ENCODE measurements around the gene MAEA. TPM values are rescaled to one million over a fixed set of nuclear protein-coding genes. Genes with fewer than 3 reads are reported as not detected.

Gene MAEA
- total RNA-seq, 1 donor from 2014 or later, result 24.5 TPM

DNA sequence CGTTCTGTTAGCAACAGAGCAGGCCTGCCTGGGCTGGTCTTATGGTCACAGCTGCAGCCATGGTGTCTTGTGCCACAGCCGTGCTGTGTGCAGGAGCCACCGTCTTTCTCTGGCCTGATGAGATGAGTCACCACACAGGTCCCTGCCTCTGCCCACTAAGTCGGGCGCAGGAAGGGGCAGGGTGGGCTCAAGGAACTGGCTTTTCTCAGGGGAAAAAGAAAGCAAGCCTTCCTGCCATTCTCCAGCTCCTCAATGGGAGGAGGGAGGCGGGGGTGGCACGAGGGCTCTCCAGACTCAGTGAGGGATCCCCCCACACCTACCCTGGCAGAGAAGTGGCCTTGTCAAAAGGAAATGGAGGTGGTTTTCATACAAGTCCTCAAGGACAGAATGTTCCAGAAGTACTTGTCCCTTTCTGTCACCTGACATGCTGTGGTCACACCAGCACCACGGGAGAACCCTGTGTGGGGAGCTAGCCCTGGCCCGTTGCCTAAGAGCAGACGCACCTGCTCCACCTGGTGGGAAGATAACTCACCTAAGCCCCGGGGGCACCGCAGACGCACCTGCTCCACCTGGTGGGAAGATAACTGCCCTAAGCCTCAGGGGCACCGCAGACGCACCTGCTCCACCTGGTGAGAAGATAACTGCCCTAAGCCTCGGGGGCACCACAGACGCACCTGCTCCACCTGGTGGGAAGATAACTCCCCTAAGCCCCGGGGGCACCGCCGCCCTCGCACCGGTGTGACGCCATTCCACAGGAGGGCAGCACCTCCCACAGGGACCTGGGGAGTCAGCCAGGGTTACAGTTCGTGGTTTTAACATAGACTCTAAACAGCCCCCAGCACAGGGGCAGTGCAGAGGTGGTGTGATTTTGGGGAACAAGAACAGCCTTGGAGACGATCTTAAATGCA lies 75.8 kb downstream of the MAEA start:
- H3K27me3 ChIP-seq (ENCODE audit: control insufficient read depth in 3 of 3, insufficient read depth in 3 of 3, low read length in 3 of 3), result no peaks in the 10 kb centered on the region
- peaks cover 9 to 18% (median 14%) of the 10 kb centered on the region in 3 donors for H3K36me3 ChIP-seq (ENCODE audit: control insufficient read depth in 3 of 3, insufficient read depth in 3 of 3, low read length in 3 of 3)
- H3K27ac ChIP-seq (ENCODE audit: low read depth, low read length), result no peak overlapping the region
- H3K4me3 ChIP-seq (ENCODE audit: low read length in 3 of 3), result no peak overlapping the region
- H3K9me3 ChIP-seq (ENCODE audit: control insufficient read depth in 3 of 3, low read length in 3 of 3), result no peaks in the 10 kb centered on the region
- no peak overlapping the region for H3K9ac ChIP-seq (ENCODE audit: low read depth in 1 of 3, low read length in 3 of 3)
- no peaks in the 10 kb centered on the region for H3K4me1 ChIP-seq (ENCODE audit: control insufficient read depth in 3 of 3, insufficient read depth in 3 of 3, low read length in 3 of 3)

- Histone ChIP-seq H3K9me3 (ENCODE audit: control insufficient read depth in 3 of 3, low read length in 3 of 3) (no peaks in the 10 kb centered on the region), H3K27me3 (ENCODE audit: control insufficient read depth in 3 of 3, insufficient read depth in 3 of 3, low read length in 3 of 3) (no peaks in the 10 kb centered on the region), H3K36me3 (ENCODE audit: control insufficient read depth in 3 of 3, insufficient read depth in 3 of 3, low read length in 3 of 3) (peaks cover 16 to 28% (median 23%) of the 10 kb centered on the region in 3 donors), H3K9ac (ENCODE audit: low read depth in 1 of 3, low read length in 3 of 3) (no peak overlapping the region), H3K4me1 (ENCODE audit: control insufficient read depth in 3 of 3, insufficient read depth in 3 of 3, low read length in 3 of 3) (no peaks in the 10 kb centered on the region), H3K4me3 (ENCODE audit: low read length in 3 of 3) (no peak overlapping the region), H3K27ac (ENCODE audit: low read depth, low read length) (no peak overlapping the region)
Measured at GRCh38 chr4:1366371-1367229, 76.9 kb downstream of the MAEA start.

DNA sequence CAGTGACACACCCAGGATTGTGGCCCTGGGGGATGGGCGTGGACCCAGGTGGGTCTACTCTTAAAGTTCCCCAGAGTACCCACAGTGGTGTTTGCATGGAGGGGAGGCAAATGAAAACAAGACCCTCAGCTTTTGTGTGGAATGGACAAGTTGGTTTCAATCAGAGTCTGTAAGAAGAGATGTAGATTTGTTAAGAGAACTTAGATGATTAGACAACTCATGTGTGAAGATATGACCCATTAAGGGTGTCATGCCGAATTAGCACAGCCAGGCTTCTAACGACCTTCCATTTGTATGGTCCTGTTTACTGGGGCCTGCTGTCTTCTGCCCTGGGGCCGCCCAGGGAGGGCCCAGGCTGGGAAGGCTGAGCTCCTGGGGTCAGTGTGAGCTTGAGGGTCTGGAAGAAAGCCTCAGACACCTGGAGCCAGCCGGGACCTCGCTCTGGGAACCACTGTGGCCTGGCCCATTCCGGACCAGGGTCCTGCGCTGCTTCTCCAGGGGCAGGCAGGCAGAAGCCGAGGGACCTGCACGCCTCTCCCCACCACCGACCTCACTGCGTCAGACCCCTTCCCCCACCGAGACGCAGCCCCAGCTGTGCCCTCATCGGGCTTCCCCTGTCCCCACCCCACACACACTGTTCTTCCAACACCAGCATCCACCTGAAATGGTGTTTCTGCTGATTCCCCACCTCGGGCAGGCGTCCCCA lies 77.7 kb downstream of the MAEA start:
- Histone ChIP-seq H3K9ac (ENCODE audit: low read depth in 1 of 3, low read length in 3 of 3) (no peak overlapping the region), H3K4me3 (ENCODE audit: low read length in 3 of 3) (no peak overlapping the region), H3K9me3 (ENCODE audit: control insufficient read depth in 3 of 3, low read length in 3 of 3) (no peaks in the 10 kb centered on the region), H3K4me1 (ENCODE audit: control insufficient read depth in 3 of 3, insufficient read depth in 3 of 3, low read length in 3 of 3) (no peaks in the 10 kb centered on the region), H3K27me3 (ENCODE audit: control insufficient read depth in 3 of 3, insufficient read depth in 3 of 3, low read length in 3 of 3) (no peaks in the 10 kb centered on the region), H3K27ac (ENCODE audit: low read depth, low read length) (no peak overlapping the region), H3K36me3 (ENCODE audit: control insufficient read depth in 3 of 3, insufficient read depth in 3 of 3, low read length in 3 of 3) (peaks cover 20 to 32% (median 24%) of the 10 kb centered on the region in 3 donors)

- Histone ChIP-seq H3K36me3 (ENCODE audit: control insufficient read depth in 3 of 3, insufficient read depth in 3 of 3, low read length in 3 of 3) (peaks cover 16 to 37% (median 25%) of the 10 kb centered on the region in 3 donors), H3K27me3 (ENCODE audit: control insufficient read depth in 3 of 3, insufficient read depth in 3 of 3, low read length in 3 of 3) (no peaks in the 10 kb centered on the region), H3K4me3 (ENCODE audit: low read length in 3 of 3) (no peak overlapping the region), H3K4me1 (ENCODE audit: control insufficient read depth in 3 of 3, insufficient read depth in 3 of 3, low read length in 3 of 3) (no peaks in the 10 kb centered on the region), H3K9me3 (ENCODE audit: control insufficient read depth in 3 of 3, low read length in 3 of 3) (no peaks in the 10 kb centered on the region), H3K9ac (ENCODE audit: low read depth in 1 of 3, low read length in 3 of 3) (no peak overlapping the region), H3K27ac (ENCODE audit: low read depth, low read length) (no peak overlapping the region)
Measured at GRCh38 chr4:1367936-1368289, 78.2 kb downstream of the MAEA start.

GRCh38 chr4:1368421-1369090 lies 78.9 kb downstream of the MAEA start:
- H3K27me3 ChIP-seq (ENCODE audit: control insufficient read depth in 3 of 3, insufficient read depth in 3 of 3, low read length in 3 of 3), result no peaks in the 10 kb centered on the region
- H3K4me3 ChIP-seq (ENCODE audit: low read length in 3 of 3), result no peak overlapping the region
- H3K9ac ChIP-seq (ENCODE audit: low read depth in 1 of 3, low read length in 3 of 3), result no peak overlapping the region
- H3K9me3 ChIP-seq (ENCODE audit: control insufficient read depth in 3 of 3, low read length in 3 of 3), result no peaks in the 10 kb centered on the region
- peaks cover 15 to 38% (median 24%) of the 10 kb centered on the region in 3 donors for H3K36me3 ChIP-seq (ENCODE audit: control insufficient read depth in 3 of 3, insufficient read depth in 3 of 3, low read length in 3 of 3)
- H3K27ac ChIP-seq (ENCODE audit: low read depth, low read length), result no peak overlapping the region
- no peaks in the 10 kb centered on the region for H3K4me1 ChIP-seq (ENCODE audit: control insufficient read depth in 3 of 3, insufficient read depth in 3 of 3, low read length in 3 of 3)

- Histone ChIP-seq H3K36me3 (ENCODE audit: control insufficient read depth in 3 of 3, insufficient read depth in 3 of 3, low read length in 3 of 3) (peaks cover 16 to 40% (median 26%) of the 10 kb centered on the region in 3 donors), H3K27ac (ENCODE audit: low read depth, low read length) (no peak overlapping the region), H3K27me3 (ENCODE audit: control insufficient read depth in 3 of 3, insufficient read depth in 3 of 3, low read length in 3 of 3) (no peaks in the 10 kb centered on the region), H3K4me1 (ENCODE audit: control insufficient read depth in 3 of 3, insufficient read depth in 3 of 3, low read length in 3 of 3) (no peaks in the 10 kb centered on the region), H3K9ac (ENCODE audit: low read depth in 1 of 3, low read length in 3 of 3) (no peak overlapping the region), H3K4me3 (ENCODE audit: low read length in 3 of 3) (no peak overlapping the region), H3K9me3 (ENCODE audit: control insufficient read depth in 3 of 3, low read length in 3 of 3) (no peaks in the 10 kb centered on the region)
Measured at GRCh38 chr4:1369091-1369450, 79.4 kb downstream of the MAEA start.

DNA sequence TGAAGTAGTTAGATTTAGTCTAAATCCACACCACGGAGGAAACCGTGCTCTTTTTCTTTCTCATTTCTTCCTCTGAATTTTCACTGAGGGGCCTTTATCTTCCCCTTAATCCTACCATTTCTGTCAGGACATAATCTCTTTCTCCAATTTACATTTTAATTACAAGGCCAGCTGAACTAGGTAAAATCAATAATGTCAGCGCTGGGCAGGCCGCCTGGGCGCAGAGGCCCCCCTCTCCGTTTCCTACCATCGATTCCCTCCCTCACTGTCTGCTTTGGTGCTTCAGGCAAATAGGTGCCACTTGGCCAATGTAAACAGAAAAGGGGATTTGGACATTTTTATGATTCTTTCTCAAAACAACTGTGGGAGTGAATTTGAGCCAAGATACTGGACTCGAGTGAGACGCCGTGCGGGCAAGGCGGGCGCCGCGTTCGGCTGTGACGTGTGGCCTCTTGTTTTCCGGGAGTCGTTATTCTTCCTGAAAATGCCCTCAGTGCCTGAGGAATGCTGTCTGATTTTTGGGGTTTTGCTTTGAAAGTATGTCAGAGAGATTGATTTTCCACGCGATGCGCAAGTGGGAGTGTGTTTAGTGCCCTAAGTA lies 79.9 kb downstream of the MAEA start:
- Histone ChIP-seq H3K9ac (ENCODE audit: low read depth in 1 of 3, low read length in 3 of 3) (no peak overlapping the region), H3K36me3 (ENCODE audit: control insufficient read depth in 3 of 3, insufficient read depth in 3 of 3, low read length in 3 of 3) (peaks cover 16 to 40% (median 26%) of the 10 kb centered on the region in 3 donors), H3K9me3 (ENCODE audit: control insufficient read depth in 3 of 3, low read length in 3 of 3) (no peaks in the 10 kb centered on the region), H3K27me3 (ENCODE audit: control insufficient read depth in 3 of 3, insufficient read depth in 3 of 3, low read length in 3 of 3) (no peaks in the 10 kb centered on the region), H3K27ac (ENCODE audit: low read depth, low read length) (no peak overlapping the region), H3K4me1 (ENCODE audit: control insufficient read depth in 3 of 3, insufficient read depth in 3 of 3, low read length in 3 of 3) (no peaks in the 10 kb centered on the region), H3K4me3 (ENCODE audit: low read length in 3 of 3) (no peak overlapping the region)

DNA sequence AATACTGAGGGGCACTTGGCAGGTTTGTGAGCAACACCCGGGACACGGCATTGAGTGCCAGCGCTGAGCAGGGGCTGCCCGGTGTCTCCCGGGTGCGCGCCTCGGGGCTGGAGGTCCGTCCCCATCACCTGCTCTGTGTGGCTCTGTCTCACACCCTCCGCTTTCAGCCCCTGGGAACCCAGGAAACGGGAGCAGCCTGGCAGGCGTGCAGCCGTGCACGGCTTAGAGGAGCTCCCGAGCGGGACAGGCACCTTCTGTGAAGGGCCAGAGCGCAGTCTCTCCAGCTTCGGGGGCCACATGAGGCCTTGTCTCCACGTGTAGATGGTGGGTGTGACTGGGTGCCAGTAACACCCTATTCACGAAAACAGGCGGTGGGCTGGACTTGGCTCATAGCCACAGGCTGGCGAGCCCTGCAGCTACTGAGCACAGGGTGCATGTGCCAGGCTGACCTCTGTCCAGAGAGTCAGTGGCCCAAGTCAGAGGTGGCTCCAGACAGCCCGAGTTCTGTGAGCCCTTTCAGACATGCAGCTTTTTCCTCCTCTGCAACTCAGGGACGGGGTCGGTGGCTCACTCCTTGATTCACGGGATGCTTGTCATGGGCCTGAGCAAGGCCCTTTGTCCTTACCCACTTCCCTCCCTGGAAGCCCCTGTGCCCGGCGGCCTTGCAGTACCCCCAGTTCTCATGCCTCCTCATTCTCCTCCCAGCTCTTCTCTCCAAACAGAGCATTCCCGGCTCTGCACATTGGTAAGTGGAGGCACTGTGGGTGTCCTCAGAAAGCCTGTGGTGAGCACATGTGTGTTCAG lies 80.8 kb downstream of the MAEA start:
- Histone ChIP-seq H3K4me1 (ENCODE audit: control insufficient read depth in 3 of 3, insufficient read depth in 3 of 3, low read length in 3 of 3) (no peaks in the 10 kb centered on the region), H3K27ac (ENCODE audit: low read depth, low read length) (no peak overlapping the region), H3K9ac (ENCODE audit: low read depth in 1 of 3, low read length in 3 of 3) (no peak overlapping the region), H3K9me3 (ENCODE audit: control insufficient read depth in 3 of 3, low read length in 3 of 3) (no peaks in the 10 kb centered on the region), H3K27me3 (ENCODE audit: control insufficient read depth in 3 of 3, insufficient read depth in 3 of 3, low read length in 3 of 3) (no peaks in the 10 kb centered on the region), H3K36me3 (ENCODE audit: control insufficient read depth in 3 of 3, insufficient read depth in 3 of 3, low read length in 3 of 3) (peaks cover 16 to 42% (median 30%) of the 10 kb centered on the region in 3 donors), H3K4me3 (ENCODE audit: low read length in 3 of 3) (no peak overlapping the region)

All from skeletal muscle tissue (tissue), 4 donors.